Chondrocyte (in vitro differentiated cells): ENCODE data around the gene SLC22A23. TPM values are rescaled to one million over a fixed set of nuclear protein-coding genes. Genes with fewer than 3 reads are reported as not detected.

Source experiments
- DNase-seq: peaks from one replicate; pipeline ENCODE4 v3.0.0; 2021; ENCODE audit warnings: mixed read lengths, low spot score
- H3K27ac Mint-ChIP-seq: one replicate; pipeline ENCODE4 v1.8.0; 2021; ENCODE audit warnings: mild to moderate bottlenecking, moderate library complexity, mixed read lengths; ENCODE audit not compliant: unreplicated experiment
- H3K27me3 Mint-ChIP-seq: 2 replicates; pipeline ENCODE4 v1.8.0; 2021; ENCODE audit warnings: low read depth, mixed read lengths
- H3K36me3 Mint-ChIP-seq: 2 replicates; pipeline ENCODE4 v1.8.0; 2021; ENCODE audit warnings: low read depth, mixed read lengths
- H3K4me1 Mint-ChIP-seq: 2 replicates; pipeline ENCODE4 v1.8.0; 2021; ENCODE audit warnings: low read depth, mild to moderate bottlenecking, mixed read lengths
- H3K4me3 Mint-ChIP-seq: one replicate; pipeline ENCODE4 v1.8.0; 2021; ENCODE audit warnings: mild to moderate bottlenecking, moderate library complexity, mixed read lengths; ENCODE audit not compliant: unreplicated experiment
- H3K9me3 Mint-ChIP-seq: 2 replicates; pipeline ENCODE4 v1.8.0; 2021; ENCODE audit warnings: low read depth, mixed read lengths
- CTCF ChIP-seq: fragments of 200-600 bp; sonication (generic); IDR thresholded peaks from 2 replicates; pipeline ENCODE4 v1.5.0; 2021; ENCODE audit warnings: antibody characterized with exemption, mild to moderate bottlenecking, moderate library complexity
- total RNA-seq: library from RNA; stranded (reverse); gene quantifications from 3 replicates; pipeline ENCODE4 v1.2.1, GENCODE V29; 2021

The SLC22A23 gene
- total RNA-seq, 1 donor from 2014 or later, result 36.4 TPM

GRCh38 chr6:3449750-3450305, 7.0 kb downstream of the SLC22A23 start:
- H3K27me3 Mint-ChIP-seq, result no peaks in the 10 kb centered on the region
- no peak for DNase-seq
- H3K27ac Mint-ChIP-seq, result no peak overlapping the region
- TF ChIP-seq CTCF, result no peak
- H3K9me3 Mint-ChIP-seq, result no peaks in the 10 kb centered on the region
- no peak overlapping the region for H3K4me3 Mint-ChIP-seq
- H3K36me3 Mint-ChIP-seq, result no peaks in the 10 kb centered on the region
- H3K4me1 Mint-ChIP-seq, result peaks cover 12% of the 10 kb centered on the region

GRCh38 chr6:3449321-3449720, 7.5 kb downstream of the SLC22A23 start:
- Mint-ChIP-seq H3K27ac (no peak overlapping the region), H3K9me3 (no peaks in the 10 kb centered on the region), H3K4me3 (no peak overlapping the region), H3K27me3 (no peaks in the 10 kb centered on the region), H3K36me3 (no peaks in the 10 kb centered on the region), H3K4me1 (peaks cover 12% of the 10 kb centered on the region)
- TF ChIP-seq CTCF, result no peak
- no peak for DNase-seq

GRCh38 chr6:3447005-3447404, 9.8 kb downstream of the SLC22A23 start:
- no peaks in the 10 kb centered on the region for H3K27me3 Mint-ChIP-seq
- no peaks in the 10 kb centered on the region for H3K9me3 Mint-ChIP-seq
- no peaks in the 10 kb centered on the region for H3K36me3 Mint-ChIP-seq
- no peak overlapping the region for H3K4me3 Mint-ChIP-seq
- H3K27ac Mint-ChIP-seq, result no peak overlapping the region
- no peak for DNase-seq
- no peak for TF ChIP-seq CTCF
- H3K4me1 Mint-ChIP-seq, result peaks cover 15% of the 10 kb centered on the region

GRCh38 chr6:3446184-3446583, 10.7 kb downstream of the SLC22A23 start:
- no peak for TF ChIP-seq CTCF
- no peak for DNase-seq
- no peaks in the 10 kb centered on the region for H3K27me3 Mint-ChIP-seq
- H3K4me3 Mint-ChIP-seq, result no peak overlapping the region
- no peak overlapping the region for H3K27ac Mint-ChIP-seq
- H3K4me1 Mint-ChIP-seq, result peaks cover 8% of the 10 kb centered on the region
- H3K36me3 Mint-ChIP-seq, result peaks cover 2% of the 10 kb centered on the region
- H3K9me3 Mint-ChIP-seq, result no peaks in the 10 kb centered on the region

- no peaks in the 10 kb centered on the region for H3K9me3 Mint-ChIP-seq
- no peaks in the 10 kb centered on the region for H3K27me3 Mint-ChIP-seq
- no peak overlapping the region for H3K4me3 Mint-ChIP-seq
- peaks cover 5% of the 10 kb centered on the region for H3K36me3 Mint-ChIP-seq
- H3K4me1 Mint-ChIP-seq, result peaks cover 13% of the 10 kb centered on the region
- DNase-seq, result no peak
- no peak overlapping the region for H3K27ac Mint-ChIP-seq
- TF ChIP-seq CTCF, result no peak
Measured at GRCh38 chr6:3444276-3445088, 12.4 kb downstream of the SLC22A23 start.
